Suppressor macrophage (primary cell): ENCODE results near the gene TMEM131.
"Not testable (repeated sequence)": the region's sequence is repeated elsewhere in the genome, so short reads cannot be mapped to it uniquely, and the experiment has no call there.

Experiments
- DNase-seq, 4 experiments: peaks; one replicate each; pipeline ENCODE4 v3.0.0-alpha.2; 2020 to 2022

TMEM131 gene

GRCh38 chr2:97853057-97853456 is 142.7 kb downstream of the TMEM131 start:
- DNase-seq, result not testable (repeated sequence)

DNA sequence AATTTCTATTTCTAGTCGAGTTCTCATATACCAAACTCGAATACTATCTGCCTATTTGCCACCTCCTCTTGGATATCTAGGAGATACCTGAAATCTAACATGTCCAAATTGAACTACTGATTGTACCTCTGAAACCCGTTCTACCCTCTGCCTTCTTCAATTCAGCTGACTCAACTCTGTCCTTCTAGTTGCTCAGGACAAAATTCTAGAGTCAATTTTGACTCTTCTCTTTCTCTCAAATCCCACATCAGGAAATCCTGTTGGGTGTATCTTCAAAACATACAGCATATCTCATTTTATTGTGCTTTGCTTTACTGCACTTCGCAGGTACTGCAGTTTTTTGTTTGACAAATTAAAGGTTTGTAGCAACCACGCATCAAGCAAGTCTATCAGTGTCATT is 144.6 kb downstream of the TMEM131 start:
- DNase-seq, result no peak

DNA sequence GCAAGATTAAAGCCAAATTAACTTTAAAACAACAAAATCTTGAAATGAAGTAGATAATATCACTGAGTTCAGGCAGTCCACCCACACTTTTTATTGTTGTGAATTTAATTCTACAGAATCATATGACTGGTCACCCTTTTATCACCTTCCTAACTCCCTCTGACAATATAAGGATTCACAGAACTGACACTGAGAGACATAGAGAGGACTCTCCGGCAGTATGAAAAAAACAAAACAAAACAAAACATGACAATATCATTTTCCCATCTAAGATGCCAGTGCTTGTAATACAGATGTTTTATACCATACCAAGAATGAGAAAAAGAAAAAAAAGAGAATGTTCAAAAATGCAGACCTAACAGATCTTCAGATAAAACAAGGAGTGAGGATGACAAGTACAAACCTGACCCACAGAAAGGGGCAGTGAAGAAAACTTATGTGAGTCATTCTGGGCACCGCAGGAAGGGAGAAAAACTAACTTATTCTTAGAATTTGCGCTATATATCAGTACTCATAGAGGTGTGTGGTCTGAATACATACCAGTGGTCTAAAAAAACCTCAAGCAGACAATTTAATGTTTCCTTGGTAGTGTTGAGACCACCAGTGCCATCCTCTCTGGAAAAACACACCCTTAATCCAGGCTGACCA is 145.7 kb downstream of the TMEM131 start:
- DNase-seq, result no peak

DNA sequence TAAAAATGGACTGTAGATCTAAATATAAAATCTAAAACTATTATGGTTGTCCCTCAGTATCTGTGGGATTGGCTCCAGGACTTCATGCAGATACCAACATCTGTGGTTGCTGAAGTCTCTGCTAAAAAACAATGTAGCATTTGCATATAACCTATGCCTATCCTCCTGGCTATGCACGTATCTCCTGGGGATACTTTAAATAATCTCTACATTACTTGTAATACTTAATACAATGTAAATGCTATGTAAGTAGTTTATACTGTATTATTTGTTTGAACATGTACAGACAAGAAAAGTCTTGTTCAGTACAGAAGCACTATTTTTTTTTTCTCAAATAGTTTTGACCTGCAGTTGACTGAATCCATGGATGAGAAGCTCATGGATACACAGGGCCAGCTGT is 147.4 kb downstream of the TMEM131 start:
- no peak for DNase-seq

DNA sequence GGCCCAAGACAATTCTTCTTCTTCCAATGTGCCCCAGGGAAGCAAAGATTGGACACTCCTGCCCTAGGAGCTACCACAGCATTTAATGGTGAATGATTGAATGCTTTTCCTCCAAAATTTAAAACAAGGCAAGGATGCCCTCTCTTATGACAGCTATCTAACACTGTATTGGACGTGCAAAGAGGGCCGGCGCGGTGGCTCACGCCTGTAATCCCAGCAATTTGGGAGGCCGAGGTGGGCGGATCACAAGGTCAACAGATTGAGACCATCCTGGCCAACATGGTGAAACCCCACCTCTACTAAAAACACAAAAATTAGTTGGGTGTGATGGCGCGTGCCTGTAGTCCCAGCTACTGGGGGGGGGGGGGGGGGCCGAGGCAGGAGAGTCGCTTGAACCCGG is 149.0 kb downstream of the TMEM131 start:
- DNase-seq, result not testable (repeated sequence)

DNA sequence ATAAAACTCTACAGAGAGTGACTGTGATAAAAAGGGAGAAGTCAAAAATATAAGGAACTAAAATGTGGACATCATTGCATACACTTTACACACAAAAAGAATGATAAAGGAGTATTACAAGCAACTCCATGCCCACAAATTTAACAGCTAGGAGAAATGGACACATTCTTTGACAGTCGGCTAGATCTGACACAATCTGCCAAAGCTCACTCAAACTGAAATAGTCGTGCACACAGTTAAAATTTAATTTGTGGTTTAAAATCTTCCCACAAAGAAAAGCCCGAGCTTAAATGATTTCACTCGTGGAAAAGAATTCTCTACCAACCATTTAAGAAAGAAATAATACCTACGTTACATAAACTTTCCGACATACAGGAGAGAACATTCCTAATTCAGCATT is 149.9 kb downstream of the TMEM131 start:
- DNase-seq, result peak in 2 of 4 experiments; percentile 41 to 45

DNA sequence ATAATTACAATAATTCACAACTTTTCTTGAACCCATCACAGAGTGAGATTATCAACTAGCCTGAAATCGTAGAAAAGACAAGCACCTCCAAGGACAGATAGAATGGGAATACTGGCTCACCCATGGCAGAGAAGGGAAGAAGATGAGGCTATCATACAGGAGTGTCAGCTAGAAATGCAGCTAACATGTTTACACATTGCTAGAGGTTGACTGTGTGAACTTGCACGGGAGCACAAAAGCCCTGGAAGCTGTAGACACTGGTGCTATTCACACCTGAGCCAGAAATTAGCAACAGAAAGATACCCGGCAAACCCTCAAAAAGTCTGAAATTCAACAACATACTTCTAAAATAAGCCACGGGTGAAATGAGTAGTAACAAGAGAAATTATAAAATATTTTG is 150.6 kb downstream of the TMEM131 start:
- DNase-seq, result no peak

DNA sequence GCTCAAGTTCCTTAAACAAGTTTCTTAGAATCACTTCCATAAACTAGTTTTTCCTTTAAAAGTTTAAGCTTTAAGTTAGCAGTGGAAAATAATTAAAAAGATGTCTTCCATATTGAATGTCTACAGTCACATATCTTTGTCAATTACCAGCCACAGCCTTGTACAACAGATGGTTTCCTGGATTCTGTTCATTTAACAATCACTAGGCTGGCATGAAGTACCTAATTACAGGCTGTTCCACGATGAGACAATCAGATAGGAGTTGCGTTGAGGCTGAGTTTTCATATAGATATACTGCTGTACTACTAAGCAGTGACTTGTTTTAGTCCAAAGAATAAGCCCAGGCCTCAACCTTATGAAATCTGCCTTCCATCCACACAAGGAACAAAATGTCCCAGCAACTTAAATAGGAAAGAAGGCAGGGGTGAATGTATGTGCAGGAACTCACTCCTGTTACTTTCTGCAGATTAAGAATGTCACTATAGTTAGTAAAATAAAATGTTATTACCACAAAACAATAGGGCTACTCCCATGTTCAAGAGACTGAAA is 151.4 kb downstream of the TMEM131 start:
- no peak for DNase-seq

DNA sequence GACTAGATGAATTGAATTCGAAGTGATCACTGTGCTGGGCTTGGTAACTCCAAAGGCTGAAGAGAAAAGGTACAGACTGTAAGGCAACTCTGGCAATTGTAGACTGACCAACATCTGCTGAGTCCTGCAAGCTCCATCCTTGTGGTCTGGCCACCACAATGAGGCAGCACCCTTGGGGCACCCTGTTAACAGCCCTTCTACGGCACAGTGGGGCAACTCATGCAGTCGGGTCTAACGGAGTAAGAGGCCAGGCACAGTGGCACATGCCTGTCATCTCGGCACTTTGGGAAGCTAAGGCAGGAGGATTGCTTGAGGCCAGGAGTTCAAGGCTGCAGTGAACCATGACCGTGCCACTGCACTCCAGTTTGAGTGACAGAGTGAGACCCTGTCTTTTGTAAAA is 155.6 kb downstream of the TMEM131 start:
- no peak for DNase-seq

- DNase-seq, result no peak
These were observed 161.1 kb downstream of the TMEM131 start for GRCh38 chr2:97834610-97835009.

DNA sequence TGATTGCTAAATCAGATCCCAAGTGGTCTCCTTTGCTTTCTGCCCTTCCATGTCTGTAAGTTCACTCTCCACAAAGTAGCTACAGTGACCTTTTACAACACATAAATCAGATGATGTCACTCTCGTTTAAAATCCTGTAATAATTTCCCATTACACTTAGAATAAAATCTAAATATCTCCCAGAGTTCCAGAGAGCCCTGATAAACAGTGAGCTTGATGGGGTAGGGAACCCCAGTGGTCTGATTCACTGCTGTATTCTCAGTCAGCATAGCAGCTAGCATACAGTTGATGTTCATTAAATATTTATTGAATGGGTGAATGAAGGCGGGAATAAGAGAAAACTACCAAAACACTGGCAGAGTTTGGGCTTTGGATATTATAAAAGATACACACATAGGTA is 164.6 kb downstream of the TMEM131 start:
- DNase-seq, result no peak

- DNase-seq, result not testable (repeated sequence)
These were observed 166.5 kb downstream of the TMEM131 start for GRCh38 chr2:97829255-97829654.

DNA sequence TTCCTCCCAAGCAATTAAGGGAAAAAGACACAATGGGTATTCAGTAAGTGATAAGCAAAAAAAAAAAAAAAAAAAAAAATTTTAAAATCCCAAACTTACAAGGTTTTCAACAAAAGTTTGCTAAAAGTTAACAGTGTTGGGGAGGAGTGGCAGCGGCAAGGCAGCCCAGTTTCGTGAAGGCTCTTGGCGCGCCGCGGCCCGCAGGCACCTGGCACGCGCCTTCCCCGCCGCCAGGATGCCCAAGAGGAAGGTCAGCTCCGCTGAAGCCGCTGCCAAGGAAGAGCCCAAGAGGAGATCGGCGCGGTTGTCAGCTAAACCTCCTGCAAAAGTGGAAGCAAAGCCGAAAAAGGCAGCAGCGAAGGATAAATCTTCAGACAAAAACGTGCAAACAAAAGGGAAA is 168.7 kb downstream of the TMEM131 start:
- not testable (repeated sequence) for DNase-seq

DNA sequence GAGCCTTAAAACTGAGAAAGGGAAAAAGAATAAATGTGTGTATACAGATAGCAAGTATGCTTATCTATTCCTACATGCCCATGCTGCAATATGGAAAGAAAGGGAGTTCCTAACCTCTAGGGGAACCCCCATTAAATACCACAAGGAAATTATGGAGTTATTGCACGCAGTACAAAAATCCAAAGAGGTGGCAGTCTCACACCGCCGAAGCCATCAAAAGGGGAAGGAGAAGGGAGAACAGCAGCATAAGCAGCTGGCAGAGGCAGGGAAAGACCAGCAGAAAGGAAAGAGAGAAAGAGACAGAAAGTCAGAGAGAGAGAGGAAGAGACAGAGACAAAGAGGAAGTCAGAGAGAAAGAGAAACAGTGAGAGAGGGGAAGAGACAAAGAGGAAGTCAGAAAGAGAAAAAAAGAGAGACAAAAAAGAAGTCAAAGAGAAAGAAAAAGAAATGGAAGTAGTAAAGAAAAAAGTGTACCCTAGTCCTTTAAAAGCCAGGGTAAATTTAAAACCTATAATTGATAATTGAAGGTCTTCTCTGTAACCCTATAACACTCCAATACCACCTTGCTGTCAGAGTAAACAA is 169.4 kb downstream of the TMEM131 start:
- DNase-seq, result peak; percentile 50 to 62 (median 60)

DNA sequence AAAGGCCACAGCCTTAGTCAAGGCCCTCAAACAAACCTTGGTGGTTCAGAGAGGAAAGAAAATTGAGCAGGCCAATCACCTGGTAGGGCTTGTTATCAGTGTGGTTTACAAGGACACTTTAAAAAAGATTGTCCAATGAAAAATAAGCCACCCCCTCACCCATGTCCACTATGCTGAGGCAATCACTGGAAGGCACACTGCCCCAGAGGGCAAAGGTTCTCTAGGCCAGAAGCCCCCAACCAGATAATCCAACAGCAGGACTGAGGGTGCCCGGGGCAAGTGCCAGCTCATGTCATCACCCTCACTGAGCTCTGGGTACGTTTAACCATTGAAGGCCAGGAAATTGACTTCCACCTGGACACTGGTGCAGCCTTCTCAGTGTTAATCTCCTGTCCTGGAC is 171.7 kb downstream of the TMEM131 start:
- not testable (repeated sequence) for DNase-seq

DNA sequence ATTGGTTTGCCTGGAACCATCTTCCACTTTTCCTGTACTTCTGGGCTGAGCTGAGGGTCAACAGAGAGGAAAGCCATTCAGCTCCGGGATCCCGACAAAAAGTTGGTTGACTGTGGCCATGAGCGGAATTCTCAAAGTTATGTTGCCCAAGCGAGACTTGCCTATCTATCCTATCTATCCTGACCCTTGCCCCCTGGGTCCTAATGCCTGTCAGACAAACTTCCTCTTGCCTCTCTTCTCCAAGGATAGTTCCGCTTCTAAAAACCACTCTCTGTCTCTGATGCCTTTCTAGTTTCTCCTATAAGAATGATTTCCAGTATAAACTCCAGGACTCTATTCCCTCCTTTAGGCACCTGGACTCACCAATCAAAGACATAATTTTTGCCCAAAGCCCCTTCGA is 173.9 kb downstream of the TMEM131 start:
- DNase-seq, result not testable (repeated sequence)

- DNase-seq, result no peak
These were observed 176.0 kb downstream of the TMEM131 start for GRCh38 chr2:97819754-97820153.

DNA sequence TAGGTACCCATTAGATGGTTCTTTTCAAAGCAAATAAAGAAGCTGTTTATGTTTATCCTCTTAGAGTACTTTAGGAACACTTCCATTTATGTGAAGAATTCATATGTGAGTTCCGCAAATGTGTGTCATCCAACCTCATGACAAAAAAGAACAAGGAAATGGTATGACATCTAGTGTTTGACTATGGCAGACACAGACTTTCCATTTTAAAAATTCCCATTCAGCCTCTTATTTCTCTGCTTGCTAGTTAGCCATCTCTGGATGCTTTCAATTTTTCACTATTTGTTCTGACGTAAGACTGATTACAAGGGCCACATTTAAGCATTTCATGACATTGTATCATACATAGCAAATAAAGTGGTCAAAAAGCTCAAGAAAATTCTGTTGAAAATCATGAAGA is 179.3 kb downstream of the TMEM131 start:
- DNase-seq, result no peak

DNA sequence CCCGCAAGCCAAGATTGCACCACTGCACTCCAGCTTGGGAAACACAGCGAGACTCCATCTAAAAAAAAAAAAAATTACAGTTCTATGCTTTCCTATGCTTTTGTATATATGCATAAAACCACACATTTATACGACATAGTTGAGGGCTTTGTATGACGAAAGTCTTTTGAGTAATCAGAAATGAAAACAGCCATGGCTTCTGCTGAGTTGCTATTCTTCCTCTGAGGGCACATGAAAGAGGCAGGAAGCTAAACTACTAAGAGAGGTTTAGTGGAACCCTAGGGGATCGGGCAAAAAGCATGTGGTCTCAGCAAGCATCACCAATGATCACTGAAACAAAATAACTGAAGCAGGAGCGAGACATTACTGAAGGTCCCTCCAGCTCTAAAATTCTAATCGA is 182.8 kb downstream of the TMEM131 start:
- DNase-seq, result no peak

DNA sequence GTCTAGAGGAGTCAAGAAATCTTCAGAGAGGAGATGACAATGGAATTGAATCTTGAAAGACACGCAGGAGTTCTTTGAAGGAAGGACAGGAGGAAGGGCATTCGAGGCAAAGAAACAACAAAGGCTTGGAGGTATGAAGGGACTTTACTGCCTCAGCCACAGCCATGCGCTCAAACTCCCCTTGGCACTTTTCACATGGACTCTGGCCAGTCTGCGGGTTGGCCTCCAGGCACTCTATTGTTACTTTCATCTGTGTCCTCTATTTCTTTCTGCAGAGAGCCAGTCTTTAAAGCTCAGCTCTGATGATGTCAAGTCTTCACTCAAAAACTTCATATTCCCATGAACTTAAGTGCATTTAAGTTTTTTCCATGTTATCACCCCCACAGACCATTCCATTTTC is 186.9 kb downstream of the TMEM131 start:
- no peak for DNase-seq

GRCh38 chr2:97806738-97807618 is 188.8 kb downstream of the TMEM131 start:
- DNase-seq, result peak; percentile 80 to 91 (median 86)

DNA sequence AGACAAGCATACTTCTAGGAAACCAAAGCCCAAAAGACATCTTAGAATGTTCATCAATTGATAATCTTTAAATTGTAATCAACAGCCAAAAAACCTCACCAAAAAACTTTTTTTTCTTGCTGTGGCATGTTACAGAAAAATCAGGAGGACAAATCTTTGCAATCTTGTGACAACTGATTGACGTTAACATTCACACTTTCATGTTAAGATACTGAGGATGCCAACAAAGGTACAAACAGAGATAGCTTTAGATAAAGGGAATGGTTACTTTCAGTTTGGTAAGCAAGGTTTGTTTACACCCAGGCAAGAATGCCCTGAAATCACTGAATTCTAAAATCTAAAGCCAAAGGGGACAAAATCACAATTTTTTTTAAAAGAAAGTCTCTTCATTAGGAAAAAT is 190.0 kb downstream of the TMEM131 start:
- no peak for DNase-seq

- DNase-seq, result no peak
These were observed 194.7 kb downstream of the TMEM131 start for GRCh38 chr2:97801028-97801427.
